Activated CD4-positive, alpha-beta T cell treated with anti-CD3 and anti-CD28 coated beads, Interleukin-2, Interleukin-4, amounts not matched to agents 100 ng/mL and 50 ng/mL, durations not matched to agents 16 hours and 8 hours (primary cell): ENCODE data around the gene MDGA2.

Experiments
- DNase-seq: peaks from one replicate; pipeline ENCODE4 v3.0.0-alpha.2; 2020; ENCODE audit warnings: low spot score

The MDGA2 gene

GRCh38 chr14:47619392-47619791 lies 56.0 kb downstream of the MDGA2 start:
- DNase-seq, result no peak

- no peak for DNase-seq
Measured at GRCh38 chr14:47606566-47606965, 68.8 kb downstream of the MDGA2 start.

GRCh38 chr14:47596860-47597259 lies 78.5 kb downstream of the MDGA2 start:
- DNase-seq, result no peak

DNA sequence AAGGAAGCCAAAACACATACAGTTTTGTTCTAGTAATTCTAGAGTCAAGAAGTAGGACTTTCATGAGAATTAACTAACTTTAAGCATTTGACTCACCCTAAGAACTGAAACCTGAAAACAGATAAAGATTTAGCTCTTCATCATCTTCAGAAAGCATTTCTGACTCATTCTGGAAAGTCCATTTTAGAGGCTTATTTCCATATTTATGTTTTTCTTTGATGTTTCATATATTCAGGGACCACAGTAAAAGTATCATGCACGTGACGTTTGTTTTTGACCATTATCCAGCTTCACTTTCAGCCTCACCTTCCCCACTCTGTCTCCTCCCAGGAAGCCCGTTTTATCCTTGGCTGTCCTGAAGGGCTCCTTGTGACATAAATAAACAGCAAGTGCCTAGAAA lies 79.2 kb downstream of the MDGA2 start:
- peak; percentile 17 for DNase-seq

- no peak for DNase-seq
Measured at GRCh38 chr14:47595552-47595951, 79.9 kb downstream of the MDGA2 start.

GRCh38 chr14:47590767-47591495 lies 84.5 kb downstream of the MDGA2 start:
- no peak for DNase-seq

GRCh38 chr14:47585447-47585846 lies 90.0 kb downstream of the MDGA2 start:
- DNase-seq, result no peak

GRCh38 chr14:47567273-47567672 lies 108.1 kb downstream of the MDGA2 start:
- DNase-seq, result no peak

- DNase-seq, result no peak
Measured at GRCh38 chr14:47557894-47558293, 117.5 kb downstream of the MDGA2 start.

DNA sequence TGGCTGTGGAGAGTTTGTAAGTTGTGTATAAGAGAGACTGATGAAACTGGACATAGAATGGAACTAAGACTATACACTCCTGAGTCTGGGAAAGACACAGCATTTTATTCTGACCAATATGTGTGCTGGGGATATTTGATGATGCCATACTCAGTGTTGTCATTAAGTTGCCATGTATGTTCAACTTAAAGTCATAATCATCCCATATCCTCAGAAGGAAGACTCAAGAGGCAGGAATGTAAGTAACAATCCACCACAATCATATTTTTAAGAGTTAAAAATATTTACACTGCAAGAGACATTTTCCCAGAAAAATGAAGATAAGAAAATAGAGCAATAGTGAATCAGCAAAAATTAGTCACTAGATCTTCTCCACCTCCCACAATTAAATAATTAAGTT lies 120.1 kb downstream of the MDGA2 start:
- DNase-seq, result no peak

GRCh38 chr14:47549886-47550285 lies 125.5 kb downstream of the MDGA2 start:
- no peak for DNase-seq

DNA sequence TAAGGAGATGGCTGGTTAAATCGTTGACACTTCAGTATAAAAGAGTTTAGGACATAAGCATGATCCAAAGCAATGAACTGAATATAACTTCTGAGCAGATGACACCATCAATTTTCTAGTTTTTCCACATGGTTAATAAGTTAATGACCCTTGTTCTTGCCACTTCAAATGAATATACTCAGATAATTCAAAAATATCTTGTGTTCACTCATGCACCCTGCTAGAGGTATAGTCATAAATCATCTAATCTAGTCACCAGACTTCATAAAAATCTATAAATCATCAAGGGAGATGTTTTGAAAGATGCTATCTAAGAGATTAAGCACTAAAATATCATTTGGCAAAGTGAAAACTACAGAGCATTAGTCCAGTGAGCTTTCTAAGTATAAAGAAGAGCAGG lies 131.9 kb downstream of the MDGA2 start:
- no peak for DNase-seq

DNA sequence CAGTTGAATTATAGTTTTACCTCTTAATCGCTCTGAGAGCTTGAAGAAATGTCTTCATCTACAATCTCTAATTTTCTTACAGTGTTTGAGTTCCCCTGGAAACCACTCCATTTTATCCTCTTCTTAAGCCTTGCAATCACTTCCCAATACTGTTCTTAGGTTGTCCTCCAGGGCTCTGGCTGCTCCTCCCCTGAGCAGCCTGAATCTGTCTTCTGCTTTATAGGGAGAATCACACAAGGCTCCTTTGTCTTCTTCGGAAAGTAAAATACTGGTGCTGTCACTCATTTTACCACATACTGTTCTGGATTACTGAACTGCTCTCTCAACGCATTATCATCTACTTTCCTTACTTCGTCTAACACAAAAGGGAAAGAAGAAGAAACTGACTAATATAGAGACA lies 133.7 kb downstream of the MDGA2 start:
- DNase-seq, result no peak

- no peak for DNase-seq
Measured at GRCh38 chr14:47539031-47539461, 136.4 kb downstream of the MDGA2 start.

DNA sequence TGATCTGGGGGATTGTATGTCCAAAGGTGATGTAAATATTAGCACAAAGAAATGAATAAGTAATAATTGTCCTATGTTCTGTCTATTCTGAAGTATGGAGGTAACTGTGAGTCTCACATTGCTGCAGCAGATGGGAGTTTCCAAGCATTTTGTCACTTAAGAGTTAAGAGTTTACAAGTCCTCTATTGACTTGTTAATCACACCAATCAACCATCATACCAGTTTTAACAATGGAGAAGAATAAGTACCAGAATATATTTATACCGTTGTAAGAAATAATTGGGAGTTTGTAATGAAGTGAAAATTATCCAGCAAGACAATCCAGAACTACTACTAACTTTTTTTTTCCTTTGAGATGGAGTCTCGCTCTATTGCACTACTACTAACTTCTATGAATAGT lies 139.1 kb downstream of the MDGA2 start:
- no peak for DNase-seq

- no peak for DNase-seq
Measured at GRCh38 chr14:47526591-47527244, 148.7 kb downstream of the MDGA2 start.

DNA sequence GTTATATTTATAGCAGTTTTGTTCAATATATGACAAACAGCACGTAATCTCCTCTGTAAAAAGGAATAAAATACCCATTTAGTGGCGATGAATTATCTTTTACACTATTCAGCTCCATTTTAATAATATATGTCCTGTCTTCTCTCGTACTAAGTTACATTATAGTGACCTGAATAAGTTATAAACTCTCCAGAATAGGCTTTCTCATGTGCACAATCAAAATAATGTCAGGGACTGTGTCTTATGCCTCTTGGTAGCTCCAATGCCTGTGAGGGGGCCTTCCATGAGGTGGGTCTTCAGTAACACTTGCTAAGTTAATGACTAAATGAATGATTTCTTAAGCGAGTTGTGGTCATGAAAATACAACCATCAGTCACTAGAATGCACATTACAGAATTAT lies 150.9 kb downstream of the MDGA2 start:
- no peak for DNase-seq

GRCh38 chr14:47520382-47520781 lies 155.0 kb downstream of the MDGA2 start:
- DNase-seq, result no peak

GRCh38 chr14:47511829-47512228 lies 163.6 kb downstream of the MDGA2 start:
- no peak for DNase-seq

GRCh38 chr14:47509957-47510356 lies 165.4 kb downstream of the MDGA2 start:
- DNase-seq, result no peak

DNA sequence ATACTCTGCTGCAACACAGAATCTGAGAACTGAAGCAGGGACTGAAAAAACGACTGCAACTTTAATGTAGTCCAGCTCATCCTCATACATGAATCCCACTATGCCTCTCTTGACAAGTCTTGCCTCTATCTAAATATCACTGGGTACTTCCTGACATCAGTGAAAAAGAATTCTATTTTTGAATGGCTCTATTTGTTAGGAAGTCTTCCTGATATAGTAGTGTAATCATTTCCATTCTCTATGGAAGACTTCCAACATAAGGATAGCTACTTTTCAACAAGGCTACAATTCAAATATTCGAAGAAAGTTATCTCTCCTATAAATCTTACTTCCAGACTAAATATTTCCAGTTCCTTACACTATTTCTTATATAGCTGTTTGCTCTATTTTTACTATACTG lies 167.5 kb downstream of the MDGA2 start:
- DNase-seq, result no peak

DNA sequence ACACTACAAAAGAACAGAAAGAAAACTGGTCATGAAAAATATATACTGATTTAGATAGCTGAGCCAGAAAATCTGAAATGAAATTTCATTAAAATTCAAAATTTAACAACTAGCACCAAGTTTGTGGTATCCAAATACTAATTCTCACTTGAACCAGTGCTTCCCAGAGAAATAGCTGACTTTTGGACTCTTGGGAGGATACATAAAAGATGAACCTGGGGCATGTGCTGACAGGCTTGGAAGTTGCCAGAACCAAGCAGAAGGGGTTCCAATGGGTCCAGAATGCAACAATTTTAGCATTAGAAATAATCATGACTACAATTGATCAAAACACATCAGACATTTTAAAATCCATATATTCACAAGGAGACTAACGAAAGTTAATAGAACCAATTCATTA lies 175.0 kb downstream of the MDGA2 start:
- no peak for DNase-seq

GRCh38 chr14:47490766-47491165 lies 184.6 kb downstream of the MDGA2 start:
- no peak for DNase-seq

GRCh38 chr14:47490353-47490752 lies 185.1 kb downstream of the MDGA2 start:
- DNase-seq, result no peak
